Measurements from ENCODE around the gene PEAR1.

DNA sequence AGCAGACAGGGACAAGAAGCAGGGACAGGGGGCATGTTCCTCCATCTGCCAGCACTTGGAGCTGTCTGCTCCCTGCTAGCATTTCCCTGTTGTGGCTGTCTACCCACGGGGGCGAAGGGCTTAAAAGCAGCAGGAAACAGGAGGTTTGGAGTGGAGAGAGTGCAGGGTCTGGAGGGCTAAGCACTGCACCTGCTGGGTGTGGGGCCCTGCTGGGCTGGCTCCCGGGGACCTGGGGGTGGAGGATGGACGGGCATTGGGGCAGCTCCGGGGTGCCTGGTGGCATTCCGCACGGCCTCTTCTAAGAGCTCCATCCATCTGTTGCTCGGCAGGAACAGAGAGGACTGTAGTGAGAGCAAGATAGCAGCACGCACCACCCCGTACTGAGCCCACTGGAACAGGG lies 48.2 kb downstream of the PEAR1 start:
- TF ChIP-seq, protein P1, sequence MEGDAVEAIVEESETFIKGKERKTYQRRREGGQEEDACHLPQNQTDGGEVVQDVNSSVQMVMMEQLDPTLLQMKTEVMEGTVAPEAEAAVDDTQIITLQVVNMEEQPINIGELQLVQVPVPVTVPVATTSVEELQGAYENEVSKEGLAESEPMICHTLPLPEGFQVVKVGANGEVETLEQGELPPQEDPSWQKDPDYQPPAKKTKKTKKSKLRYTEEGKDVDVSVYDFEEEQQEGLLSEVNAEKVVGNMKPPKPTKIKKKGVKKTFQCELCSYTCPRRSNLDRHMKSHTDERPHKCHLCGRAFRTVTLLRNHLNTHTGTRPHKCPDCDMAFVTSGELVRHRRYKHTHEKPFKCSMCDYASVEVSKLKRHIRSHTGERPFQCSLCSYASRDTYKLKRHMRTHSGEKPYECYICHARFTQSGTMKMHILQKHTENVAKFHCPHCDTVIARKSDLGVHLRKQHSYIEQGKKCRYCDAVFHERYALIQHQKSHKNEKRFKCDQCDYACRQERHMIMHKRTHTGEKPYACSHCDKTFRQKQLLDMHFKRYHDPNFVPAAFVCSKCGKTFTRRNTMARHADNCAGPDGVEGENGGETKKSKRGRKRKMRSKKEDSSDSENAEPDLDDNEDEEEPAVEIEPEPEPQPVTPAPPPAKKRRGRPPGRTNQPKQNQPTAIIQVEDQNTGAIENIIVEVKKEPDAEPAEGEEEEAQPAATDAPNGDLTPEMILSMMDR (IDR thresholded peaks at IDR 0.05), result no peak
- TF ChIP-seq POLR2A (IDR thresholded peaks at IDR 0.05), result no peak

All from thyroid gland (tissue), 4 donors.